ENCODE results near the gene CCDC33.

The CCDC33 gene

DNA sequence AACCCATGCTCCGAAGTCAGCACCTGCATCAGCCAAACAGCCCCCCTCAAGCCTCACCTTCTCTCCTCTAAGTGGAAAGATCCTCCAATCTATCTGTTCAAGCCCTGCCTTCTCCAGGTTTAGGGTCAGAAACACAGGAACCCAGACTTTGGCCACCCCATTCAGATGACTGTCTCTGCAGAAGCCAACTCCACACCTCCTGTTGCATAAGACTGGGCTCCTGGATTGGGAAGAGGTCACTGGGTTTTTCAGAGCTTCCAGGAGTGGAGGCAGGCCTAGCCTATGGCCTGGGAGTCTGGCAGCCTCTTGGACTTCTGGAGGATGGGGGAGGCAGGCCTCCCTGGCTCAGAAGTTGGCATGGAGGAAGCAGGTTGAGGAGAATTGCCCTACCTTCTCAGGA is 21.5 kb downstream of the CCDC33 start:
- Histone ChIP-seq H2AFZ (ENCODE audit: low read depth, low read length) (no peak overlapping the region), H3K4me2 (ENCODE audit: insufficient read depth, low read length) (no peak overlapping the region), H3K9ac (ENCODE audit: low read depth, low read length) (no peak overlapping the region), H3K9me3 (ENCODE audit: insufficient read depth, low read length, severe bottlenecking) (no peaks in the 10 kb centered on the region), H3K36me3 (ENCODE audit: insufficient read depth, low read length) (no peaks in the 10 kb centered on the region), H3K79me2 (ENCODE audit: insufficient read depth, low read length) (no peaks in the 10 kb centered on the region), H4K20me1 (ENCODE audit: insufficient read depth, low read length) (0 out of 2 replicates have a peak, but pooled peaks cover 4% of the 10 kb centered on the region), H3K4me3 (ENCODE audit: low read depth in 1 of 2, low read length in 2 of 2) (no peak overlapping the region), H3K4me1 (ENCODE audit: insufficient read depth, low read length) (no peaks in the 10 kb centered on the region), H3K27me3 (ENCODE audit: insufficient read depth, low read length, poor library complexity) (peaks cover 10% of the 10 kb centered on the region), H3K27ac (ENCODE audit: low read length) (no peak overlapping the region)
- ATAC-seq (ENCODE audit: insufficient read depth, low read depth) (no peak), DNase-seq (no peak)
- no peak for TF ChIP-seq EZH2 (IDR thresholded peaks at IDR 0.05; ENCODE audit: borderline replicate concordance, low read depth, low read length, severe bottlenecking)
- no peak for TF ChIP-seq CTCF (IDR thresholded peaks at IDR 0.05; ENCODE audit: borderline replicate concordance, extremely low read depth, low read length, poor library complexity, severe bottlenecking)

DNA sequence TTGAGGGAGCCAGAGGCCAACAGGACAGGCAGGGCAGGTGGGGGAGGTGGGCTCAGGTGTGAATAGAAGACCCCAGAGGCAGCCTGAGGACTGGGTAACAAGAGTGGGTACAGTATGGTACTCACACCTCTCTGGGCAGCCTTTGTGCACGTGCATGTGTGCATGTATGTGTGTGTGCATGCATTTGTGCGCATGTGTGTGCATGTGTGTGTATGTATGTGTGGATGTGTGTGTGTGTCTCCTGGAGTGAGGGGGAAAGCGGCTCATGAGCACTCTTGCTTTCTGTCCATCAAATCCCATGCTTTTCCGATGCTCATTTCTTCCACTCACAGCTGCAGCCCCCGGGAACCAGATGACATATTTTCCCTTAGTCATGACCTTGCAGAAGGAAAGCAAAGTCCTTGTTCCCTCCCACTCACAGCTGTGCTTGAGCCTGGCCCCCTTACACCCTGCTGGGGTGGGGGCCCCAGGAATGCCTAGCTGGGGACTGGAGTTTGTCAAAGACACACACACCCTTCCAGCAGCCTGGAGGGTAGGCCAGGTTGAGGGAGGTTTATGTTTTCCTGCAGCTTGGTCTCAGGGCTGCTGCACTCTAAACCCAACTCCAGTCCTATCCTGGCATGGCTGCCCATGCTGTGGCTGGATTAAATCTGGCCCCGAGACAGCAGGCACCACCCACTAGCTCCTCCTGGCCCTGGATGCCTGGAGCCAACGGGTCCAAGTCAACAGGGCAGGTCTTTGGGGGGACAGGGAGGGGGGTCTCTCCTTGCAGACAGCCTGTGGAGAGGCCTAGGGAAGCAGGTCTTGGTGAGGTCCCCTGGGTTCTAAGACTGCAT is 22.5 kb downstream of the CCDC33 start:
- DNase-seq: no peak
- Histone ChIP-seq H3K9ac (ENCODE audit: low read depth, low read length) (no peak overlapping the region), H3K9me3 (ENCODE audit: insufficient read depth, low read length, severe bottlenecking) (no peaks in the 10 kb centered on the region), H3K27me3 (ENCODE audit: insufficient read depth, low read length, poor library complexity) (peaks cover 10% of the 10 kb centered on the region), H3K4me3 (ENCODE audit: low read depth in 1 of 2, low read length in 2 of 2) (no peak overlapping the region), H4K20me1 (ENCODE audit: insufficient read depth, low read length) (0 out of 2 replicates have a peak, but pooled peaks cover 4% of the 10 kb centered on the region), H3K36me3 (ENCODE audit: insufficient read depth, low read length) (no peaks in the 10 kb centered on the region), H3K27ac (ENCODE audit: low read length) (no peak overlapping the region), H2AFZ (ENCODE audit: low read depth, low read length) (no peak overlapping the region), H3K4me2 (ENCODE audit: insufficient read depth, low read length) (no peak overlapping the region), H3K79me2 (ENCODE audit: insufficient read depth, low read length) (no peaks in the 10 kb centered on the region), H3K4me1 (ENCODE audit: insufficient read depth, low read length) (no peaks in the 10 kb centered on the region)
- no peak for ATAC-seq (ENCODE audit: insufficient read depth, low read depth)
- no peak for TF ChIP-seq CTCF (IDR thresholded peaks at IDR 0.05; ENCODE audit: borderline replicate concordance, extremely low read depth, low read length, poor library complexity, severe bottlenecking)
- TF ChIP-seq EZH2 (IDR thresholded peaks at IDR 0.05; ENCODE audit: borderline replicate concordance, low read depth, low read length, severe bottlenecking): no peak

- Histone ChIP-seq H3K27me3 (ENCODE audit: insufficient read depth, low read length, poor library complexity) (peaks cover 10% of the 10 kb centered on the region), H3K4me3 (ENCODE audit: low read depth in 1 of 2, low read length in 2 of 2) (no peak overlapping the region), H3K4me1 (ENCODE audit: insufficient read depth, low read length) (no peaks in the 10 kb centered on the region), H3K36me3 (ENCODE audit: insufficient read depth, low read length) (no peaks in the 10 kb centered on the region), H3K9me3 (ENCODE audit: insufficient read depth, low read length, severe bottlenecking) (no peaks in the 10 kb centered on the region), H2AFZ (ENCODE audit: low read depth, low read length) (no peak overlapping the region), H3K79me2 (ENCODE audit: insufficient read depth, low read length) (no peaks in the 10 kb centered on the region), H3K27ac (ENCODE audit: low read length) (no peak overlapping the region), H3K4me2 (ENCODE audit: insufficient read depth, low read length) (no peak overlapping the region), H4K20me1 (ENCODE audit: insufficient read depth, low read length) (0 out of 2 replicates have a peak, but pooled peaks cover 4% of the 10 kb centered on the region), H3K9ac (ENCODE audit: low read depth, low read length) (no peak overlapping the region)
- TF ChIP-seq CTCF (IDR thresholded peaks at IDR 0.05; ENCODE audit: borderline replicate concordance, extremely low read depth, low read length, poor library complexity, severe bottlenecking): no peak
- TF ChIP-seq EZH2 (IDR thresholded peaks at IDR 0.05; ENCODE audit: borderline replicate concordance, low read depth, low read length, severe bottlenecking): no peak
- DNase-seq (no peak), ATAC-seq (ENCODE audit: insufficient read depth, low read depth) (no peak)
Measured at GRCh38 chr15:74259292-74259648, 23.1 kb downstream of the CCDC33 start.

Data from DND-41 (cell line).